EL (cell line): ENCODE data around the gene FABP1.
A peak's percentile ranks its signal among the peaks of the same experiment; 100 is the strongest.

ENCODE experiments used
- DNase-seq: peaks from one replicate; pipeline ENCODE4 v3.0.0-alpha.2; 2016

FABP1 gene

DNA sequence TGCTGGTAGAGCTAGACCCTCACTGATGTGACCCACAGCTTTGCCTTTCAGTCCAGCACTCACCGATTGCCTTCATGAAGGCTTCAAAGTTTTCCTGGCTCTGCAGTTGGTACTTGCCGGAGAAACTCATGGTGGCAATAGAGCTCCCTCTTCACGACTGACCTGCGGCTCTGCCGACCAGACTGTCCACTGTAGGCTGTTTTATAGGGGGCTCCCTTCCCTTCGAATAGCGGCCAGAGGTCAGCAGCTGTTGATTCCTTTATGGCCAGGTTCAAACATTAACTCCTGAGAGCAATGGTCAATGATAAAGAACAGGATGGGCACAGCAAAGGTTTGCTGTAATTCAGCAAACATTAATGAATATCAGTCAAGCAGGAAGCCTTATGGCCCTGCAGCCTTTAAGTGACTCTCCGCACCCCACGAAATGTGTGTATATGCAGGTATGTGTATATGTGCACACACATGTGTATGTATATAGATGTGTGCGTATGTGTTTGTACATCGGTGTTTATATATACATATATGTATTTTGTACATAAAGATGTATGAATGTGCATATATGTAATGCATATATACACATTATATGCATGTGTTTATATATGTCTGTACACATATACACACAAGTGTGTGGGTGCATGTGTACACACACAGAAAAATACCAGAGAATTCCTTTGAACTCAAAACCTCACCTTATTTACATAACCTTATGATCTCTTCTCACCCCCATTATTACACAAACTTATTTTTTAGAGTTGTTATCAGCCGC, at the start of gene FABP1:
TSS of gene FABP1 (minus strand) at position 175 of the 766 bp plus-strand sequence. CDS start at position 130, 45 bp downstream.
- DNase-seq = no peak

DNA sequence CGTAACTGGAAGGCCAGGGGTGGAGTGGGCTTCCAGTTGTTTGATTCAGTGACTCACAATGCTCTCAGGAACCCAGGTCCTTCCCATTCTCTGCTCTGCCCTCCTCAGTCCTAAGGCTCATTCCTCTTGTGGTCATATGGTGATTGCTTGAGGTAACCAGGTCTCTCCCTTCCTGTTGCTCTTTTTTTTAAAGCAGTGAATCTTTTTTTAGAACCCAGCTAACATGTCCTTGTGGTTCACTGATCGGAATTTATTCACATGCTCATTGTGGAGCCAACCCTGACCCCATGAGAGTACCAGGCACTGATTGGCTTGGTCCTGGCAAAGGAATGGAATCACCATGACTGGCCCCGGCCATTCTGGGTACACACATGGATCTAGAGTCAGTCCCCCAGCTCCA, 49.7 kb upstream of the FABP1 start:
- DNase-seq = no peak

DNA sequence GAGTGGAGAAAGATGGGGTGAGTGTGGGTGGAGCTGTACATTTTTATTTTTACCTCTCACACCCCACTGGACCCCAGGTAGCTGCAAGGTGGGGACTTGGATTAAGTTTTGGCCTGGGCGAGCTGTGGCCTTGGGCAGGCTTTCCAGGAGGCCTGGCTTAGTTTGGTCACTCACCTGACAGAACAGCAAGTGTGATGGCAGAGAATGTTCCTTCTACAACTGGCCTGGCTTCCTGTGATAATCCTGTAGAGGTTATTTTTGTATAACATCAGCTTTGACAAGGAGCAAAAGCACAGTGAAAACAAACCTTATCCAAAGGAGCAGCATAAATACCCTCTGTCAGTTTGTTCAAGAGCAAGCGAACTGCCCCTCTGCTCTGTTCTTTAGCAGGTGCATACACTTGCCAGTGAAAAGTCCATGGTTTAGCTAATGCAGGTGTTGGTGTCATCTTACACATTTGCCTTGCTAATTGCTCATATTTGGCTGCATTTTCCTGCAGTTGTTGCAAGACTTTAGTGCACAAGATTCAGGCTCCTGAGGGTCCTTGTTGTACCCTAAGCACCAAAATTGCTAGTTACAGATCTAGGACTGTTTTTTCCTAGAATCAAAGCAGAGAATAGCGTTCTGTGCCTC, 48.6 kb upstream of the FABP1 start:
- no peak for DNase-seq

DNA sequence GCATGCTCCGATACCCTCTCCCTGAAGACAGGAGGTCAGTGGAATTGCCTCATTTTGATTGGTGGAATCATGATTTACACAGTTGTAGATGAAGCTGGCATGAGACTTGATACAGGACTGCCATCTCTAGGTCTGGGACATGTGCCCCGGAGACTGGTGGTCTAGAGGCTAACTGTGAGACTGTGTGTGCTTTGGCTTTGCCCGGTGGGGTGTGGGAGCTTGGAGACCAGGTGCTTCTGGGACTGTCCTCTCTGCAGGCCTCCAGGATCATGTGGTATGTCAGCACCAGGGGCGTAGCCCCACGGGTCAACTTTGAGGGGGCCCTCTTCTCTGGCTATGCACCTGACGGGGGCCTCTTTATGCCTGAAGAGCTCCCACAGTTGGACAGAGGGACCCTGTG, 45.0 kb upstream of the FABP1 start:
- no peak for DNase-seq

DNA sequence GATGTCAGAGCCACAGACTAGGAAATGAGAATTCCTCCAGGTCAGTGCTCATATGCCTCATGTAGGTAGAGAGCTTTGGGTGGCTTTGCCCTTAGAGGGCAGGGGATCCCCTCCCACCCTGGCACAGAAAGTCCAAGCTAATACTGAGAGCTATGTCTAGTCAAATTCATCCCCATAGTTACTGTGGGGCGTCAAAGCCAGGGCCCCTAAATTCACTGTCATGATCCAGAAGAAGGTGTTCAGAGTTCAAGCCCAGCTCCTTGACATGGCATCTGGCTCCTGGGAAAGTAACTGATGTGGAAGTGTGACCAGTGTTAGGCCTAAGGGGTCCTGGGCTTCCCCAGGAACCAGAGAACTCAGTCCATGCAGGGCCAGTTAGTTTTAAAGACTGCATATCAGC, 44.1 kb upstream of the FABP1 start:
- no peak for DNase-seq

DNA sequence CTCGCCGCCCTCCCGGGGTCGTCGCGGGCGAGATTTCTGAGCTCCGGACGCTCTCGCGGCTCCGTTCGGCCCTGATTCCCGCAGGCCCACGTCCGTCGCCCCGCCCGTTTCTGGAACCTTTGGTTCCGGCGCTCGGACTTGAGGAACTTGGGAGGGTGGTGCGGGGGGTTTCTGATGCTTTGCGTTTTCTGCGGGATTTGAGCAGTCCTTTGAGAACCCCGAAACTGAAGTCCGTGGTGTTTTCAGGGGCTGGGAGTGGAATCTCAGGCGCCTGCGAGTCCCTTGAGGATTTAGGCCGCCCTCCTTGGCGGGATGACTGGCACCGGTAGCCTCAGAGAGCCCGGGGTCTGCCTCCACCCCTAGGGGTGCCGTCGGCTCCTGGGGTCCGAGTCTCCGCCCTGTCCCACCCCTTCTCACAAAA, 42.6 kb upstream of the FABP1 start:
- DNase-seq = no peak

DNA sequence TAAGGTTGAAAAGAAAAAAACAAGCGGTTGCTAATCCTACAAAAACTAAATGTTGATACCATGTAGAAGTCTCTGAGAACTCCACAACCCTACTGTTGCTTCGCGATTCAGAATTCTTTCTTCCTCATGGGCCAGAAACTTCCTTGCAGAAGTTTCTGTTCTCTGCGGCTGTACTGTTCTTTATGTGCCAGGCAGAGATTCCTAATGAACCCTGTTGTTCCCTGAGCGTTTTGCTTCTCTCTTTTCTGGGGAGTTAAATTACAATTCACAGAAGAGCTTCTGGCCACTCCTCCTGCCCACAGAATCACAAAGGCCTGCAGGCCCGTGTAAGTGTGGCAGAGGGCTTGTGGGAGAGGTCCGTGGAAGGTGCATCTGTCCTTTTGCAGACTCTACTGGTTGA, 40.5 kb upstream of the FABP1 start:
- no peak for DNase-seq

GRCh38 chr2:88167740-88168139, 39.9 kb upstream of the FABP1 start:
- DNase-seq = no peak

- DNase-seq = no peak
Observed at GRCh38 chr2:88165332-88166003, 37.6 kb upstream of the FABP1 start.

- no peak for DNase-seq
Observed at GRCh38 chr2:88161446-88162244, 33.8 kb upstream of the FABP1 start.

DNA sequence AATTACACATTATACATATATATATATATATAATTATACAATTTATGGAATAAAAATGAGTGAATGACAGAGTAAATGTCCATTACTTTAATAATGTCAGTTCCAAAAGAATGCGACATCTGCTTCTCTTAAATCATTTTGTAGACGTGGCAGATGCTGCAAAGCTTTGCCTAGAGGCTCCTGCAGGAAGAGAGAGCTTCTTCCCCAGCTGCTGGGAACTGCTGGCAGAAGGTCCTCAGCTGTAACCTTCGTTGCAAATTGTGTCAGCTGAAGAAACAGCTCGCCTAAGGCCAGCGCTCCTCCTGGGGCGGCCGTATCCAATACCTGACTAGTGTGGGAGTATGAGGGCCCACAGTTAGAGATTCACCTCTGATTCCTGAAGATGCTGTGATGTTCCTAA, 32.7 kb upstream of the FABP1 start:
- DNase-seq = no peak

DNA sequence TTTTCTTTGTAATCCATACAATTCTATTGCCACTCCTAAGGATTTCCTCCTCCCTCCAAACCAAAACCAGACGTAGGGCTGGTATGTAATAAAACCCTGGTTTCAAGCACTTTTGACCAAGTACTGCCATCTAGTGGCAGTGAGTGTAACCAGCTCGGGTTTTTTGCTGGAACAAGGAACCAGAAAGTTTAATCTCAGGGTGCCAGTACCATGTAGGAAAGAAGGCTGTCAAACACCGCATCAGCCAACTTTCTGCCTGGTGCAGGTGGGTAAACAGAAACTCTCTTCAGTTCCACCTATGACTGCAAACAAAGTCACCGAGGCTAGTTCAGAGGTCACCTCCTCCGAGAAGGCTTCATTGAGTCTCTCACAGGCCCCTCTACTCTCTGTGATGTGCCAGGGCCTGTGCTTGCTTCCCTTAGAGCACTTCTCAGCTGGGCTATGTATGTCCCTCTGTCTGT, 32.1 kb upstream of the FABP1 start:
- peak; percentile 58 for DNase-seq

DNA sequence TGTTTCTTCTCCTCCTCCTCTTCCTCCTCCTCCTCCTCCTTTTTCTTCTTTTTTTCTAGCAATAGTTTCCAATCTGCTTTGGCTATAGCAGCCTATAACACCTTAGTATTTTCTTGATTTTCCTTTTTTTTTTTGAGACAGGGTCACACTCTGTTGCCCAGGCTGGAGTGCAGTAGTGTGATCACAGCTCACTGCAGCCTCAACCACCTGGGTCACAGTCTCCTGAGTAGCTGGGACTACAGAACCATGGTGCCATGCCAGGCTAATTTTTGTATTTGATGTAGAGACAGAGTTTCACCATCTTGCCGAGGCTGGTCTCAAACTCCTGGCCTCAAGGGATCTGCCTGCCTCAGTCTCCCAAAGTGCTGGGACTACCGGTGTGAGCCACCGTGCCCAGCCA, 31.6 kb upstream of the FABP1 start:
- no peak for DNase-seq

DNA sequence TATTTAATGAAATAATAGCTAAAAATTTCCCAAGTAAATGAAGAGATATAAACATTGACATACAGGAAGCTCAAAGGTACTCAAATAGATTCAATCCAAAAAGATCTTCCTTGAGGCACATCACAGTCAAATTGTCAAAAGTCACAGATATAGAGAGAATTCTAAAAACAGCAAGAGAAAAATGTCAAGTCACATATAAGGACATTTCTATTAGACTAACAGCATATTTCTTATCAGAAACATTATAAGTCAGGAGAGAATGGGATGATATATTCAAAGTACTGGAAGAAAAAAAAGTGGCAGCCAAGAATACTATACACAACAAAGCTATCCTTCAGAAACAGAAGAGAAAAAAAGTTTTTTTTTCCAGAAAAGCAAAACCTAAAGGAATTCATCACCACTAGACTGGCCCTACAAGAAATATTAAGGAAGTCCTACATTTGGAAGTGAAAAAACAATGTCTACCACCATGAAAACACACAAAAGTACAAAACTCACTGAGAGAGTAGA, 21.1 kb upstream of the FABP1 start:
- no peak for DNase-seq

DNA sequence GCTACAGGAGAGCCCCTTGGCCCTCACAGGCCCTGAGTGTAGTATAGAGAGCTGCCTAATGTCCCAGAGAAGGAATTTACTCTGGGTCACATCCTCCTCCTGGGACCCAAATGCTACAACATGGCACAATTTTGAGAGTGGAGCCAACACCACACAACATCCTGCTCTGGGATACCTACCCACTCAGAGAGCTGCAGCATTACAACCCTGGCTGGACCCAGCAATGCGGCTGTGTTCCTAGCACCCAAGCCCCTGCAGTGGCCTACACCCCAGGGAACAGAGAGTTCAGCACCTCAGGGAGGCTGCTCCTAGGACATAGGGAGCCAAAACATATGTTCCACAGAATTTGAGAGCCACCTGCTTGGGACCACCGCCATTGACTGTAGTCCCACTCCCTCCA, 19.3 kb upstream of the FABP1 start:
- DNase-seq = no peak

- no peak for DNase-seq
Observed at GRCh38 chr2:88146590-88146989, 18.7 kb upstream of the FABP1 start.

GRCh38 chr2:88144914-88145497, 17.1 kb upstream of the FABP1 start:
- no peak for DNase-seq

GRCh38 chr2:88144271-88144670, 16.4 kb upstream of the FABP1 start:
- DNase-seq = no peak

- no peak for DNase-seq
Observed at GRCh38 chr2:88141952-88142351, 14.1 kb upstream of the FABP1 start.

DNA sequence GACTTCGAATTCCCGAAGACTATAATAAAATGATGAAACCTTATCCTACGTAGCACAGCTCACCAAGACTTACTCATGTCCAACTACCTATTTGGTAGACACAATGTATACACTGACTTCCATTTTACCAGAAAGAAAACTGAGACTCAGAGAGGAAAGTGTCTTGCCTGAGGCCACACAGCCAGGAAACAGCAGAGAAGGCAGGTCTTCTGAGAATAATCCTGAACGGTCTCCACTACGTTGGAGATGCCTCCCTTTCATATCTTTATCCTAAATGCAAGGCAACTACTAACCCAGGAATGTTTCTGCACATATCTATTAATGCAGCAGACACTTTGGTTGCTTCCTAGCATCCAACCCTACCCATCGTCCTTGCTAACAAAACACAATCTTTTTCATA, 11.9 kb upstream of the FABP1 start:
- DNase-seq = no peak

- DNase-seq = no peak
Observed at GRCh38 chr2:88139203-88139702, 11.4 kb upstream of the FABP1 start.

- no peak for DNase-seq
Observed at GRCh38 chr2:88137833-88138232, 10.0 kb upstream of the FABP1 start.
